Hepatocyte (in vitro differentiated cells): Measurements from ENCODE around the gene BAHCC1. TPM values are rescaled to one million over a fixed set of nuclear protein-coding genes. Genes with fewer than 3 reads are reported as not detected.

ENCODE experiments used
- DNase-seq: peaks from one replicate; pipeline ENCODE4 v3.0.0-alpha.2; 2016; ENCODE audit warnings: low spot score
- H2AFZ ChIP-seq: fragments of 200-600 bp; sonication (generic); 2 replicates; pipeline ENCODE4 v1.6.0; 2016; ENCODE audit warnings: antibody characterized with exemption, mild to moderate bottlenecking
- H3K27ac ChIP-seq: fragments of 200-600 bp; sonication (generic); 2 replicates; pipeline ENCODE4 v1.5.1; 2016; ENCODE audit warnings: mild to moderate bottlenecking
- H3K27me3 ChIP-seq: fragments of 200-600 bp; sonication (generic); 2 replicates; pipeline ENCODE4 v1.6.1; 2016
- H3K36me3 ChIP-seq: fragments of 200-600 bp; sonication (generic); replicated peaks from 2 replicates; pipeline ENCODE4 v1.5.1; 2016; ENCODE audit warnings: low read depth; ENCODE audit not compliant: insufficient read depth
- H3K4me1 ChIP-seq: fragments of 200-600 bp; sonication (generic); 2 replicates; pipeline ENCODE4 v1.5.1; 2016; ENCODE audit warnings: mild to moderate bottlenecking, moderate library complexity; ENCODE audit not compliant: insufficient read depth
- H3K4me2 ChIP-seq: fragments of 200-600 bp; sonication (generic); 2 replicates; pipeline ENCODE4 v1.6.0; 2016
- H3K4me3 ChIP-seq: fragments of 200-600 bp; sonication (generic); 2 replicates; pipeline ENCODE4 v1.5.1; 2016; ENCODE audit warnings: mild to moderate bottlenecking
- H3K79me2 ChIP-seq: fragments of 200-600 bp; sonication (generic); 2 replicates; pipeline ENCODE4 v1.6.0; 2017; ENCODE audit warnings: mild to moderate bottlenecking
- H3K9me2 ChIP-seq: fragments of 200-600 bp; sonication (generic); replicated peaks from 2 replicates; pipeline ENCODE4 v1.6.0; 2017; ENCODE audit warnings: mild to moderate bottlenecking; ENCODE audit not compliant: insufficient read depth
- H3K9me3 ChIP-seq: fragments of 200-600 bp; sonication (generic); 2 replicates; pipeline ENCODE4 v1.5.1; 2016; ENCODE audit warnings: low read depth, mild to moderate bottlenecking
- H4K20me1 ChIP-seq: fragments of 200-600 bp; sonication (generic); 2 replicates; pipeline ENCODE4 v1.6.0; 2016; ENCODE audit warnings: mild to moderate bottlenecking; ENCODE audit not compliant: insufficient read depth, poor library complexity, severe bottlenecking
- EZH2 ChIP-seq: fragments of 200-600 bp; sonication (generic); IDR thresholded peaks from 2 replicates; pipeline ENCODE4 v1.6.1; 2016; ENCODE audit warnings: antibody characterized with exemption, mild to moderate bottlenecking, borderline replicate concordance
- EZH2phosphoT487 ChIP-seq: fragments of 200-600 bp; sonication (generic); IDR thresholded peaks from one replicate; pipeline ENCODE4 v1.6.1; 2018; ENCODE audit warnings: antibody characterized with exemption, mild to moderate bottlenecking, low read depth, moderate library complexity; ENCODE audit not compliant: unreplicated experiment, severe bottlenecking
- WGBS: methylation state at CpG from one replicate; pipeline ENCODE4 v1.1.6; 2016; ENCODE audit warnings: low lambda C conversion rate; ENCODE audit errors: missing lambda C conversion rate; 5-methylcytosine and 5-hydroxymethylcytosine counted together
- polyA plus RNA-seq: library from polyadenylated mRNA; unstranded; fragments of >200 nt; fragmentation: Nextera tagmentation; extraction: Ambion mirVana; gene quantifications from 2 replicates; pipeline ENCODE4 v1.2.1, GENCODE V29; 2016
- total RNA-seq: library from RNA; depleted of rRNA; stranded (reverse); fragments of >200 nt; gene quantifications from 2 replicates; pipeline ENCODE4 v1.2.3, GENCODE V29; 2014
- TF ChIP-seq, protein P1 (sequence below): fragments of 200-600 bp; sonication (generic); IDR thresholded peaks from 2 replicates; pipeline ENCODE4 v1.5.1; 2016; ENCODE audit warnings: antibody characterized with exemption, mild to moderate bottlenecking; ENCODE audit not compliant: poor library complexity

Gene BAHCC1
- total and polyA plus RNA-seq, 2 experiments from 2014 or later, result 6.4 to 6.6 TPM

DNA sequence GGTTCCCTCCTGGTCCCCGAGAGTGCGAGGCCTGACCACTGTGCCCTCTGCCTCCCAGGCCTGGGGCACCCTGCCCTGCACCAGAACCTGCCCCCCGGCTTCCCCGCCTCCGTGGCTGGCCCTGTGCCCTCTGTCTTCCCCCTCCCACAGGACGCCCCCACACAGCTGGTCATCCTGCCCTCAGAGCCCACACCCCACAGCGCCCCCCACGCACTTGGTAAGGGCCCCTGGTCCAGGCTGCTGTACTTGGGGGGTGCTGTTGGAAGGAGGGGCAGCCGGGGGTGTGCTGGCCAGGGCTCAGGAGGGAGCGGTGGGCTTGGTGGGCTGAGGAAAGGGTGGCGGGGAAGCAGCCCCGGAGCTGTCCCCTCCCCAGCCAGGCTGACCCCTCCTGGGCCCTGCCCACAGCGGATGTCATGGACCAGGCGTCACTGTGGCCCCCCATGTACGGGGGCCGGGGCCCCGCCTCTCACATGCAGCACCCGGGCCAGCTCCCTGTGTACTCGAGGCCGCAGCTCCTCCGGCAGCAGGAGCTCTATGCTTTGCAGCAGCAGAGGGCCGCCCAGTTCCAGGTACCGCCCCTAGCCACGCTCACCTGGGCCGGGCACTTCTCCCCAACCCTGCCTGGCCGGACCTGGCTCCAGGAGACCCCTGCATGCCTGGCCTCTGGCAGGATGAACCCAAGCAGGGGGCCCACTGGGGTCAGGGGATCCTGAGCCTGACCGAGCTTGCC is 49.5 kb downstream of the BAHCC1 start:
- no peaks in the 10 kb centered on the region for H3K9me3 ChIP-seq
- no peak overlapping the region for H3K27ac ChIP-seq
- no peaks in the 10 kb centered on the region for H3K4me1 ChIP-seq
- TF ChIP-seq, protein P1, sequence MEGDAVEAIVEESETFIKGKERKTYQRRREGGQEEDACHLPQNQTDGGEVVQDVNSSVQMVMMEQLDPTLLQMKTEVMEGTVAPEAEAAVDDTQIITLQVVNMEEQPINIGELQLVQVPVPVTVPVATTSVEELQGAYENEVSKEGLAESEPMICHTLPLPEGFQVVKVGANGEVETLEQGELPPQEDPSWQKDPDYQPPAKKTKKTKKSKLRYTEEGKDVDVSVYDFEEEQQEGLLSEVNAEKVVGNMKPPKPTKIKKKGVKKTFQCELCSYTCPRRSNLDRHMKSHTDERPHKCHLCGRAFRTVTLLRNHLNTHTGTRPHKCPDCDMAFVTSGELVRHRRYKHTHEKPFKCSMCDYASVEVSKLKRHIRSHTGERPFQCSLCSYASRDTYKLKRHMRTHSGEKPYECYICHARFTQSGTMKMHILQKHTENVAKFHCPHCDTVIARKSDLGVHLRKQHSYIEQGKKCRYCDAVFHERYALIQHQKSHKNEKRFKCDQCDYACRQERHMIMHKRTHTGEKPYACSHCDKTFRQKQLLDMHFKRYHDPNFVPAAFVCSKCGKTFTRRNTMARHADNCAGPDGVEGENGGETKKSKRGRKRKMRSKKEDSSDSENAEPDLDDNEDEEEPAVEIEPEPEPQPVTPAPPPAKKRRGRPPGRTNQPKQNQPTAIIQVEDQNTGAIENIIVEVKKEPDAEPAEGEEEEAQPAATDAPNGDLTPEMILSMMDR, result no peak
- no peaks in the 10 kb centered on the region for H3K27me3 ChIP-seq
- no peaks in the 10 kb centered on the region for H3K79me2 ChIP-seq
- DNase-seq, result no peak
- no peaks in the 10 kb centered on the region for H3K9me2 ChIP-seq
- H3K4me3 ChIP-seq, result no peak overlapping the region
- 91% methylated on average over 18 of the region's 27 CpGs for WGBS
- no peaks in the 10 kb centered on the region for H4K20me1 ChIP-seq
- no peak overlapping the region for H2AFZ ChIP-seq
- H3K4me2 ChIP-seq, result no peak overlapping the region
- H3K36me3 ChIP-seq, result no peaks in the 10 kb centered on the region

DNA sequence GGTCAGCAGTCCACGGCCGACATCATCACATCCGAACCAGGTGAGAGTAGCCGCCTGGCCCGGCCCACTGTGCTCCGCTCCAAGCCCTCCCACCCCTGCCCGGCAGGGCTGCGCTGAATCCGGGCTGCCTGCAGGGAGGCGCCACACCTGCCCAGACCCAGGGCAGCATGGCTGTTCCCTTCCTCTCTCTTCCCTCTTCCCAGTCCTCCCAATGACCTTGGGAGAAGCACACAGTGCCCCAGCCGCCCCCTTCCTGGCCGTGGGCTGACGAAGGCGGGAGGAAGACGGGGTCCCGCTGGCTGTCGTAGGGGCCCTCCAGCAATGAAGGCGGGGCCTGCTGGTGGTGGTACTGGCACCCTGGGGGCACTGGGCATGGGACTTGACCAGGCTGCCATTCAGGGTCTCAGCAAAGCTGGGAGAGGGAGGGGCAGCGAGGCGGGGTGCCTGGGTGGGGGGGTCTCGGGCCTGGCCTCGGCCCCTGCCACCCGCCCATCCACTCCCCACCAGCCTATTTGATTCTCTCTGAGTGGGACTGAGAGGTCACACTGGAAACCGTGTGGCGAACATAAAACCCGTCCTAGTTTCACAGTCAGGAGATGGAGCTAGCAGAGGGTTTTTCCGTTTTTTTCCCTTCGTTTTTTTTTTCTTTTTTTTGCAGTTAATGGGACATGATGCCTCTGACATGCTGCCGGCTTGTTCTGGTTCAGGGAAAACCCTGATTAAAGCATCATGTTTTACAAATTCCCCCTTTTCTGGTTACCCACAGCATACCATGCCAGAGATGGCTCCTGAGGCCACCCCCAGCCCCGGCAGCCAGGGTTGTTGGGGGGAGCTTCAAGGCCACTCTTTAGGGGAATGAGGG is 50.6 kb downstream of the BAHCC1 start:
- no peak for TF ChIP-seq EZH2phosphoT487
- TF ChIP-seq EZH2, result no peak
- TF ChIP-seq, protein P1, result no peak
- no peaks in the 10 kb centered on the region for H3K4me1 ChIP-seq
- DNase-seq, result no peak
- no peaks in the 10 kb centered on the region for H3K27me3 ChIP-seq
- H3K27ac ChIP-seq, result no peak overlapping the region
- H3K36me3 ChIP-seq, result no peaks in the 10 kb centered on the region
- H3K9me3 ChIP-seq, result no peaks in the 10 kb centered on the region
- H4K20me1 ChIP-seq, result no peaks in the 10 kb centered on the region
- no peak overlapping the region for H2AFZ ChIP-seq
- H3K4me3 ChIP-seq, result no peak overlapping the region
- no peaks in the 10 kb centered on the region for H3K79me2 ChIP-seq
- H3K4me2 ChIP-seq, result no peak overlapping the region
- H3K9me2 ChIP-seq, result no peaks in the 10 kb centered on the region
- WGBS, result 85% methylated on average over 25 of the region's 30 CpGs

DNA sequence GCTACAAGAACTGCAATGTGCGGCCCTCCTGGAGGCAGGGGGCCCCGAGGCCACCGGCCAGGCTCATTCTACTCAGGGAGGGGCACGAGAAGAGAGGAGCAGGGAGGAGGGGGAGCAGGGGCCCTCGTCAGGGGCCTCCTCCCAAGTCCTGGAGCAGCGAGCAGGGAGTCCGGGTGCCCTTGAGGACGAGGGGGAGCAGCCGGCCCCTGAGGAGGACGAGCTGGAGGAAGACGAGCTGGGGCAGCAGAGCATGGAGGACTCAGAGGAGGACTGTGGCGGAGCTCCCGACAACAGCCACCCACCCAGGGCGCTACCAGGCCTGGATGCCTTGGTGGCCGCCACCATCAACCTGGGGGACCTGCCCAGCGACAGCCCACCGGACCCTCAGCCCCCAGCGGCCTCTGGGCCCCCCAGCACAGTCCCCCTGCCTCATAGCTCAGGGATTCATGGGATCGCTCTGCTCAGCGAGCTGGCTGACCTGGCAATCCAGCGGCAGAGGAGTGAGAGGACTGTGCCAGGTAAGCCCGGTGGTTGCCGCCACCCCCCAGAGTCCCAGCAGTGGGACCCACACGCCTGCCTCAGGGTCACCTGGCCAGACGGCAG is 52.2 kb downstream of the BAHCC1 start:
- H3K4me3 ChIP-seq, result no peak overlapping the region
- no peaks in the 10 kb centered on the region for H3K36me3 ChIP-seq
- no peaks in the 10 kb centered on the region for H3K9me2 ChIP-seq
- H3K27me3 ChIP-seq, result no peaks in the 10 kb centered on the region
- no peaks in the 10 kb centered on the region for H4K20me1 ChIP-seq
- H2AFZ ChIP-seq, result no peak overlapping the region
- H3K79me2 ChIP-seq, result no peaks in the 10 kb centered on the region
- WGBS, result 96% methylated on average over 24 of the region's 25 CpGs
- TF ChIP-seq EZH2phosphoT487, result no peak
- no peak for TF ChIP-seq EZH2
- TF ChIP-seq, protein P1, result no peak
- no peaks in the 10 kb centered on the region for H3K9me3 ChIP-seq
- H3K4me2 ChIP-seq, result no peak overlapping the region
- no peaks in the 10 kb centered on the region for H3K4me1 ChIP-seq
- H3K27ac ChIP-seq, result no peak overlapping the region
- DNase-seq, result no peak
